ENCODE data around the gene NDFIP2.

DNA sequence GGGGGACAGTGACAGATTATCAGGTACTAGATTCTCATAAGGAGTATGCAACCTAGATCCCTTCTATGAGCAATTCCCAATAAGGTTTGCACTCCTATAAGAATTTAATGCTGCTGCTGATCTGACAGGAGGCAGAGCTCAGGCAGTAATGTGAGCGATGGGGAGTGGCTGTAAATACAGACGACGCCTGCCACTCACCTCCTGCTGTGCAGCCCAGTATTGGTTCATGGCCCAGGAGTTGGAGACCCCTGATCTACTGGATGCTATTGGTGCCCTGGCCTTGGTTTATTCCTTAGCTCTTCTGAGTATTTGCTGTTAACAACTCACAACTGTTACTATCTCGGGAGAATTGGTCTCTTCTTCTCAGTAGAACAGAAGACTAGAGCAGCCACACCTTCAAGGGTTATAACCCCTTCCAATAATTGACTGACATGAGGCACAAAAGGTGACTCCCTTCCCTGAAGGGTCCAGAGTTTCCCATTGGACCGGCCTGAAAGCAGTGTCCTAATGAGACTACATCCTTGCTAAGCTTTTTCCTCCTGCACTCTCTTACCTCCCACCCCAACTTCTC, 39.9 kb upstream of the NDFIP2 start:
- TF ChIP-seq, protein P1, sequence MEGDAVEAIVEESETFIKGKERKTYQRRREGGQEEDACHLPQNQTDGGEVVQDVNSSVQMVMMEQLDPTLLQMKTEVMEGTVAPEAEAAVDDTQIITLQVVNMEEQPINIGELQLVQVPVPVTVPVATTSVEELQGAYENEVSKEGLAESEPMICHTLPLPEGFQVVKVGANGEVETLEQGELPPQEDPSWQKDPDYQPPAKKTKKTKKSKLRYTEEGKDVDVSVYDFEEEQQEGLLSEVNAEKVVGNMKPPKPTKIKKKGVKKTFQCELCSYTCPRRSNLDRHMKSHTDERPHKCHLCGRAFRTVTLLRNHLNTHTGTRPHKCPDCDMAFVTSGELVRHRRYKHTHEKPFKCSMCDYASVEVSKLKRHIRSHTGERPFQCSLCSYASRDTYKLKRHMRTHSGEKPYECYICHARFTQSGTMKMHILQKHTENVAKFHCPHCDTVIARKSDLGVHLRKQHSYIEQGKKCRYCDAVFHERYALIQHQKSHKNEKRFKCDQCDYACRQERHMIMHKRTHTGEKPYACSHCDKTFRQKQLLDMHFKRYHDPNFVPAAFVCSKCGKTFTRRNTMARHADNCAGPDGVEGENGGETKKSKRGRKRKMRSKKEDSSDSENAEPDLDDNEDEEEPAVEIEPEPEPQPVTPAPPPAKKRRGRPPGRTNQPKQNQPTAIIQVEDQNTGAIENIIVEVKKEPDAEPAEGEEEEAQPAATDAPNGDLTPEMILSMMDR (IDR thresholded peaks at IDR 0.05), result no peak
- TF ChIP-seq POLR2A (IDR thresholded peaks at IDR 0.05), result no peak
